GM21515 (cell line): ENCODE results near the gene GGTLC1.

Experiments
- ATAC-seq: cut with Tn5 transposase; IDR thresholded peaks from one replicate; pipeline ENCODE4 v1.9.1; 2021; ENCODE audit not compliant: unreplicated experiment

GGTLC1 gene

DNA sequence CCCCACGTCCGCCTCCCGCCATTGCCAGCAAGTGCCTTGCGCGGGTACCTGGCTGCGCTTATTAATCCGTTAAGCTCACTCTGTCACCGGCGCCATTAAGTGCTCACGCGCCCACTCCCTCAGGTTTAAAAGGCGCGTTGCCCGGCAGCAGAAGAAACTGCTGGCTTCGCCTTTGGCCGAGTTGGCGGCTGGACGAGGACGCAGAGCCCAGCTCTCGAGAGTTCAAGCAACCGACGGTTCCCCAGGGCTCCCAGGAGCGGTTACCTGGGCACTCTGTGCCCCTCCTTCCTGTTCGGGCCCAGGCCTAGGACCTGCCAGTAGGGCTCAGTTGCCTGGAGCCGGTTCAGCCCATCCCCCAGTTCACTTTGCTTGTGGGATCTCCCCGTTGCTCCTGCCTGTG, at the start of gene GGTLC1:
TSS of gene GGTLC1 (minus strand) at position 219 of the 400 bp plus-strand sequence. CDS start 2,168 bp downstream, outside the sequence.
- ATAC-seq: no peak

DNA sequence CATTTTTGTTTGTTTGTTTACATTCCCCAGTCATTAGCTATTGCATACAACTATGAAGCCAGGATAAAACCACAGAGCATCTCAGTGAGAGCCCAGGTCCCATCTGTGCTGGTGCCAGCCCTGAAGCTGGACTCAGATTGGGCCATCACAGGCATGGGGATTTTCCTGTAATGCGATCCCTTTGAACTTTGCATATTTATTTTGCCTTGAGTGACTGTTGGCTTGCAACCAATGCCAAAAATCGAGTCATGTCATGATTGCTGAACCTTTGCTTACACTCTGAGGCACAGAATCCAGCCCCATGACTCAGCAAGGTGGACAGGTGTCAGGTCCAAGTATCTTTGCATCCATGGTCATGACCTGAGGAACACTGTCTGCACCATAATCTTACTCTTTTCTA, 46.2 kb upstream of the GGTLC1 start:
- ATAC-seq: no peak

DNA sequence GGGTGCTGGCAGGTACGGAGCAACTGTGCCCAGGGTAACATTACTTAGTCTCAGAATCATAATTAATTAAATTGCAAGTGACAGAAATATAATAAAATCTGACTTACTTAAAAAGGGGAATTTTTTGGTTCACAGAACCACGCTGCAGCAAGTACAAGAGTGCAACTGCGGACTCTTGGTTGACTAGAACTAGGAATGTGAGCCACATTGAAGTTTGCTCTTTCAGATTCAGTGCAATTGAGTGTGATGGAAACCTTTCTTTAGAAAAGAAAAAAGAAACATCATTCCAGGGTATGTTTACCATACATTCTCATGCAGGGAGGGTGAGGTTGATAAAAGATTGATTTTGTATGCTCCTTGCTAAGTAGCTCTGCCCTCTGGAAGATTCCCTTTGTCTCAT, 45.0 kb upstream of the GGTLC1 start:
- no peak for ATAC-seq

- no peak for ATAC-seq
Measured at GRCh38 chr20:24033151-24033550, 44.6 kb upstream of the GGTLC1 start.

DNA sequence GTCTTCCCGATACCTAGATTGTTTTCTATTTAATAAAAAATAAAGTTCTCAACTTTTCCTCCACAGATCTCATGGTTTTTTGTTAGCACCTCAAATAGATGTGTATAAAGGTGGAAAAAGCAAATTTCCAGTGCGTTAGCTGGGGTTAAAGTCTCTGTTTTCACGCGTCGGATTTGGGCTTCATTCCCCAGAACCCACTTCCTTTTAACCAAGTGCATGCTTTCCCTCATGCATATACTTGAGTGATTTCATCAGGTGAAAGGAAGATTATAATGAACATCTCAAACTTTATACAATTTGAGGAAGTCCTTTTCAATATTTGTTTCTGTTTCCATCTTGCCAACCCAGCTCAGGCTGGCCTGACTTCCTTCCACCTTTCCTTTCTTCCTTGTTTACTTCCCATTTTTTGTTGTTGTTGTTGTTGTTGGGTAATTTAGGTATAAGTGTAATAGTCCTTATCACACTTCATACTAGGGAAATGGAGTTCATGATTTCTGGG, 43.9 kb upstream of the GGTLC1 start:
- no peak for ATAC-seq

- no peak for ATAC-seq
Measured at GRCh38 chr20:24027229-24027628, 38.6 kb upstream of the GGTLC1 start.

DNA sequence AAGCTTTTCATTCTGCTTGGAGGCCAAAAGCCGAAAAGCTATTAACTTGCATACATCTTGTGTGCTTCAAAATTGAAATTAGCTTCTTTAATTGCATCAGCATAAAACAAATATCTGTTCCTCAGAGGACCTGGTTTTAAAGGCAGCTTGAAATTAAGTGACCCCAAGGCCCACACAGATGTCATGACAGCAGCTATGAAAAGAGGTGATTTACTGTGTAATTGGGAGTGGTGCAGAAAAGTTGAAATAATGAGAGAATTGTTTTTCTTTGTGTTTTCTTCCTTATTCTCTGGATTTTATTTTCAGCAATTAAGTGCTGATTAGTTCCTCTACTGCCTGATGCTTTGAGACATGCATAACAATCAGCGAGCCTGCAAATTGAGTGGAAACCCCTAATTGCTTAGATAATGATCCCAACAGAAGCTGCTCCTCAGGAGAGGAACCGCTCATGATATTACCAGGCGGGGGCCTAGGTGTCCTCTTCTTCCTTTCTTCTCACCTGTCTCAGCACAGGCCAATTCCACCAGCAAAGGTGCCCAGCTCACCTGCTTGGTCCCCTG, 34.1 kb upstream of the GGTLC1 start:
- no peak for ATAC-seq

- no peak for ATAC-seq
Measured at GRCh38 chr20:24018796-24019195, 30.2 kb upstream of the GGTLC1 start.

DNA sequence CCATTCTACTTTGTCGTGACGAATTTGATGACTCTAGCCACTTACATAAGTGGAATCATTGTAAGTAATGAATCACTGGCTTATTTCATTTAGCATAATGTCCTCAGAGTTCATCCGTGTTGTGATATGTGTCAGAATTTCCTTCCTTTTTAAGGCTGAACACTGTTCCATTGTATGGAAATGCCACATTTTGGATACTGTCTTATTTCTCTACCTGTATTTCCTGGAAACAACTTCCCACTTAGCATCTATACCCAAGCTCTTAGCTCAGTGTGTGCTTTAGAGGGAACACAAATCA, 28.8 kb upstream of the GGTLC1 start:
- ATAC-seq: no peak

- ATAC-seq: no peak
Measured at GRCh38 chr20:24016607-24017457, 28.3 kb upstream of the GGTLC1 start.

- no peak for ATAC-seq
Measured at GRCh38 chr20:24013953-24014352, 25.4 kb upstream of the GGTLC1 start.

GRCh38 chr20:24011282-24011681, 22.7 kb upstream of the GGTLC1 start:
- no peak for ATAC-seq

- ATAC-seq: no peak
Measured at GRCh38 chr20:24007758-24008157, 19.2 kb upstream of the GGTLC1 start.

GRCh38 chr20:24007073-24007595, 18.6 kb upstream of the GGTLC1 start:
- no peak for ATAC-seq

DNA sequence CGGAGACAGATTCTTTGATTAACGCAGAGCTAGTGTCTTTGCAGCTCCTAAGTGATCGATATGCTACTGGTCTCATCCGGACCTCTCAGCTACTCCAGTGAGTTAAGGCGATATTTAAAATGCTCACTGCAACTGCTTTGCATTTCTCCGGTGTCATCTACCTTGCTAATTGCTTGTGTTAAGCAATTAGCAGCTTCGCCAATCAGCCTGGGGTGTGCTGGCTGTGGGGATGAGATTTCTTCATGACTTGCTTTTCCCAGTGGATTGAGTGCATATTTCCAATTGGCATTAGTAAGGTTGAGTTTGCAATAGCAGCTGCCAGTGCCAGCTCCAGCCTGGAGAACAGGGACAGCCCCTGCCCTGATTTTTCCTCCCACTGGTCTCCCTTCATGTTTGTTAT, 18.0 kb upstream of the GGTLC1 start:
- ATAC-seq: no peak

DNA sequence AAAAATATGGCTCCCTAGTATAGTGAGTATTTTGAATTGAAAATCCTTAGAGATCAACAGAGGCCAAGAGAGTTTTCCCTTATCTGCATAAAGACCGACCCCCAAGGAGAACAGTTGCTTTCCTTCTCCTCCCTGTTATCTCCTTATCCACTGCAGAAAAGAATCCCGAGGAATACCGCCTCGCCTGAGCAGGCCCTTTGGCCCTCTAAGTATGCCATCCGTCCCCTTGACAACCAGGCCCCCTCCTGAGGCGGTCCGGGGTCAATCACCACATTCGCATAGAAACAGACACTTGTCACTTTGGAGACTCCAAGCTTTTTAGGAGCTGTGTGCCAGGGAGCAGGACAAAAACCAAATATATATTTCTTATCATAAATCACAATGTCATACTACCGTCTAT, 15.9 kb upstream of the GGTLC1 start:
- no peak for ATAC-seq

DNA sequence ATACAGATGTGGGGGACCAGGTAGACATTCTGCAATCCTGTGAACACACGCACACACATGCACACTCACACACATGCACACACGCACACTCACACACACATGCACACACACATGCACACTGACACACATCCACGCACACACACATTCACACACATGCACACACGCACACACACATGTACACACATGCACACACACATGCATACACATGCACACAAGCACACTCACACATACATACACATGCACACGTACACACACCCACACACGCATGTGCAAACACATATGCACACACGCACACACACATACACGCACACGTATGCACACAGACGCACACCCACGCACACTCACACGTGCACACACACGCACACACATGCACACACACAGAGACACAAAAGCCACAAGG, 14.3 kb upstream of the GGTLC1 start:
- no peak for ATAC-seq

- no peak for ATAC-seq
Measured at GRCh38 chr20:24001712-24002405, 13.3 kb upstream of the GGTLC1 start.

DNA sequence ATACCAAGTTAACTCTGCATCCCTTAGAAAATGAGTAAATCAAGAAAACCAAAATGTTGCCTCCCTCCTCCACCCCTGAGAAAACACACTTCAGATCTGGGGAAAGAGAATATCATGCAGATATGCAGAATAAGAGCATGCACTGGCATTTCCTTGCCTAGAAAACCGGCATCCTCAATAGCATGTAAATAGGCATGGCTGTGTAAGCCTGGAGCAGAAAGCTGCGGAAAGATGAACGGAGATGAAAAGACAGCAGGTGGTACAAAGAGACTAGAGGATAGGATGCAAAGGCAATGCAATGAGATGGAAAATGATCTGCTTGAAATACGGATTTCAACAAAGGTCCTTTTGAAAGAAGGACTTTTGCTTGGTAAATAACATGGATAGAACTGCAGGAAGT, 10.3 kb upstream of the GGTLC1 start:
- ATAC-seq: no peak

DNA sequence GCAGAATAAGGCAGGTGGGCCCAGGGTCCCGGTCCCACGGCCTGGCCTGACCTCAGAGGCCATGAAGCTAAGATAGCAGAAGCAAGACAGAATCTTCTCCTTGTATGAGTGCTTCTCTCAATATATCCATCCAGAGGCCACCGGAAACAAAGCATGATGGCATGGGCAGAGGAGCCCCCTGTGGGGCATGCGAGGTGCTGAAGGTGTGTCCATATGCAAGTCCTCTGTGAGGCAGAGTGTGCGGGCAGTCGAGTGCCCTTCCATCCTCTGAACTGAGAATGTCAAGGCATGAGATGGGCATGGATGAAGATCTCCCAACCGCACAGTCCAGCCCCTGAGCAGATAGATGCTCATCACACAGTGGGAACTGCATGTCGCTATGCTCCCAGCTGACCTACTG, 9.8 kb upstream of the GGTLC1 start:
- ATAC-seq: no peak

GRCh38 chr20:23995905-23996666, 7.5 kb upstream of the GGTLC1 start:
- no peak for ATAC-seq
